Breast epithelium (tissue), 4 donors: ENCODE measurements around the gene RENBP. TPM values are rescaled to one million over a fixed set of nuclear protein-coding genes. Genes with fewer than 3 reads are reported as not detected.

Experiments used
- DNase-seq, 2 donors: peaks; one replicate each; pipeline ENCODE4 v3.0.0-alpha.2; 2019; ENCODE audit warnings: low spot score in 2 of 2
- H3K27ac ChIP-seq, 2 donors: fragments of 200-600 bp; sonication (generic) in 1 of 2; one replicate each; pipeline ENCODE4 v1.5.1; 2016 to 2019; ENCODE audit warnings: mild to moderate bottlenecking in 1 of 2
- H3K27me3 ChIP-seq, 2 donors: fragments of 200-600 bp; sonication (generic) in 1 of 2; one replicate each; pipeline versions ENCODE4 v1.5.1 to v1.6.0; 2017 to 2019; ENCODE audit warnings: control low read depth in 1 of 2, mild to moderate bottlenecking in 1 of 2
- H3K36me3 ChIP-seq: fragments of 200-600 bp; one replicate; pipeline ENCODE4 v1.5.1; 2019
- H3K4me1 ChIP-seq, 2 donors: fragments of 200-600 bp; sonication (generic); one replicate each; pipeline ENCODE4 v1.5.1; 2016 to 2019; ENCODE audit warnings: control low read depth in 1 of 2
- H3K4me3 ChIP-seq, 3 donors: fragments of 200-600 bp; sonication (generic); 1 replicate in 2 of 3; 2 replicates in 1 of 3; pipeline ENCODE4 v1.5.1; 2016 to 2019; ENCODE audit warnings: mild to moderate bottlenecking in 3 of 3, moderate library complexity in 2 of 3
- H3K9me3 ChIP-seq, 2 donors: fragments of 200-600 bp; sonication (generic) in 1 of 2; one replicate each; pipeline ENCODE4 v1.5.1; 2016 to 2019; ENCODE audit warnings: control low read depth in 1 of 2
- POLR2A ChIP-seq: fragments of 450-650 bp; IDR thresholded peaks from one replicate; pipeline ENCODE4 v1.6.1; 2016; ENCODE audit warnings: antibody characterized with exemption, mild to moderate bottlenecking, moderate library complexity
- POLR2AphosphoS5 ChIP-seq, 3 donors: sonication (generic); formaldehyde crosslinking; IDR thresholded peaks; one replicate each; pipeline ENCODE4 v1.6.1; 2017; ENCODE audit warnings: antibody characterized with exemption in 3 of 3
- intact Hi-C: fragments of 100-400 bp; cut with DNase I; formaldehyde crosslinking; loops from one replicate; pipeline ENCODE4 v1.15.1; 2023; ENCODE audit warnings: low total_unique reads
- total RNA-seq, 3 donors: library from RNA; depleted of rRNA; stranded (reverse); fragments of >200 nt; gene quantifications; one replicate each; pipeline ENCODE4 v1.1.0, GENCODE V29; 2016
- TF ChIP-seq, protein P1 (sequence below), 3 donors: fragments of 450-650 bp; IDR thresholded peaks; one replicate each; pipeline ENCODE4 v1.5.1; 2016 to 2017; ENCODE audit warnings: antibody characterized with exemption in 3 of 3, mild to moderate bottlenecking in 3 of 3, moderate library complexity in 3 of 3

The RENBP gene
- total RNA-seq, 3 donors from 2014 or later, result 6.6 to 50.7 (median 6.9) TPM

DNA sequence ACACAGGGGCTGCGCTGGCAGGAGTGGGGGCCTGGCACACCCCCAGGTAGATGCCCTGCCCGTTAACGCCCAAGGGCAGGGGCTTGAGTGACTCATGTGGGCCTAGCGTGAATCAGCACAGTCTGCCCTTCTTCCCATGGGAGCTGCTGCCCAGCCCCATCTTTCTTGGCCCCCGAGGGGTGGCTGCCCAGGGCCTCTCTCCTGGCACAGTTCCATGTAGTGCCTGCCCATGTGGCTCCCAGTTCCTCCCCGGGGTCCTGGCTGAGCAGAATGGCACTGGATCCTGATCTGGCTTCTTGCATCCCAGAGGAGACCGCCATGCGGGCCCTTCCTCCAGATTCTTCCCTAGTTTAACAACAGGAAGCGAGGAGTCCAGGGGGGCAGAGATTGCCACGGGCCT lies 42.1 kb downstream of the RENBP start:
- H3K9me3 ChIP-seq, result no peaks in the 10 kb centered on the region
- TF ChIP-seq, protein P1, sequence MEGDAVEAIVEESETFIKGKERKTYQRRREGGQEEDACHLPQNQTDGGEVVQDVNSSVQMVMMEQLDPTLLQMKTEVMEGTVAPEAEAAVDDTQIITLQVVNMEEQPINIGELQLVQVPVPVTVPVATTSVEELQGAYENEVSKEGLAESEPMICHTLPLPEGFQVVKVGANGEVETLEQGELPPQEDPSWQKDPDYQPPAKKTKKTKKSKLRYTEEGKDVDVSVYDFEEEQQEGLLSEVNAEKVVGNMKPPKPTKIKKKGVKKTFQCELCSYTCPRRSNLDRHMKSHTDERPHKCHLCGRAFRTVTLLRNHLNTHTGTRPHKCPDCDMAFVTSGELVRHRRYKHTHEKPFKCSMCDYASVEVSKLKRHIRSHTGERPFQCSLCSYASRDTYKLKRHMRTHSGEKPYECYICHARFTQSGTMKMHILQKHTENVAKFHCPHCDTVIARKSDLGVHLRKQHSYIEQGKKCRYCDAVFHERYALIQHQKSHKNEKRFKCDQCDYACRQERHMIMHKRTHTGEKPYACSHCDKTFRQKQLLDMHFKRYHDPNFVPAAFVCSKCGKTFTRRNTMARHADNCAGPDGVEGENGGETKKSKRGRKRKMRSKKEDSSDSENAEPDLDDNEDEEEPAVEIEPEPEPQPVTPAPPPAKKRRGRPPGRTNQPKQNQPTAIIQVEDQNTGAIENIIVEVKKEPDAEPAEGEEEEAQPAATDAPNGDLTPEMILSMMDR (IDR thresholded peaks at IDR 0.05), result no peak
- TF ChIP-seq POLR2A, result no peak
- TF ChIP-seq POLR2AphosphoS5 (IDR thresholded peaks at IDR 0.05), result no peak
- peaks cover 0 to 50% of the 10 kb centered on the region in 2 donors for H3K27me3 ChIP-seq
- H3K27ac ChIP-seq, result no peak overlapping the region
- H3K4me1 ChIP-seq, result no peaks in the 10 kb centered on the region
- no peak overlapping the region for H3K4me3 ChIP-seq
- H3K36me3 ChIP-seq, result no peaks in the 10 kb centered on the region
- no peak for DNase-seq
- intact Hi-C loops, result no loop called here

DNA sequence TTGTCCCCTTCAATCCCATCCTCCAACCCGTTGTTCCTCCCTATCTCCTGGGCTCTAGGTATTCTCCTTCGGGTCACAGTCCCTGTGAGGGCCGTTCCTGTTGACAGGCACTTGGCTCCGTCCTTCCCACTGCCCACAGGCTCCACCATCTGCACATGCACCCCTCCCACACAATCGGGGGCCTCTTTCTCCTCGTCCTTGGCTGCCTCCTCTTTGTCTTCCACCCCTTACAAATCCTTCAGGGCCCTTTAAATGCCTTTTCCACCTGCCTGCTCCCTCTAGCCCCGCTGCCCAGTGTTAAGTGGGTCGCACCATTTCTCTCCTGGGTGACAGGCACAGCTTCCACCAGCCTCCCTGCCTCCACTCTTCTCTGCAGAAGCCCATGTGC lies 42.7 kb downstream of the RENBP start:
- DNase-seq, result no peak
- Histone ChIP-seq H3K27ac (no peak overlapping the region), H3K9me3 (no peaks in the 10 kb centered on the region), H3K4me1 (no peaks in the 10 kb centered on the region), H3K36me3 (no peaks in the 10 kb centered on the region), H3K4me3 (no peak overlapping the region), H3K27me3 (peaks cover 0 to 47% of the 10 kb centered on the region in 2 donors)
- TF ChIP-seq, protein P1 (IDR thresholded peaks at IDR 0.05), result no peak
- TF ChIP-seq POLR2A (no peak), POLR2AphosphoS5 (IDR thresholded peaks at IDR 0.05) (no peak)
- intact Hi-C loops, result no loop called here

DNA sequence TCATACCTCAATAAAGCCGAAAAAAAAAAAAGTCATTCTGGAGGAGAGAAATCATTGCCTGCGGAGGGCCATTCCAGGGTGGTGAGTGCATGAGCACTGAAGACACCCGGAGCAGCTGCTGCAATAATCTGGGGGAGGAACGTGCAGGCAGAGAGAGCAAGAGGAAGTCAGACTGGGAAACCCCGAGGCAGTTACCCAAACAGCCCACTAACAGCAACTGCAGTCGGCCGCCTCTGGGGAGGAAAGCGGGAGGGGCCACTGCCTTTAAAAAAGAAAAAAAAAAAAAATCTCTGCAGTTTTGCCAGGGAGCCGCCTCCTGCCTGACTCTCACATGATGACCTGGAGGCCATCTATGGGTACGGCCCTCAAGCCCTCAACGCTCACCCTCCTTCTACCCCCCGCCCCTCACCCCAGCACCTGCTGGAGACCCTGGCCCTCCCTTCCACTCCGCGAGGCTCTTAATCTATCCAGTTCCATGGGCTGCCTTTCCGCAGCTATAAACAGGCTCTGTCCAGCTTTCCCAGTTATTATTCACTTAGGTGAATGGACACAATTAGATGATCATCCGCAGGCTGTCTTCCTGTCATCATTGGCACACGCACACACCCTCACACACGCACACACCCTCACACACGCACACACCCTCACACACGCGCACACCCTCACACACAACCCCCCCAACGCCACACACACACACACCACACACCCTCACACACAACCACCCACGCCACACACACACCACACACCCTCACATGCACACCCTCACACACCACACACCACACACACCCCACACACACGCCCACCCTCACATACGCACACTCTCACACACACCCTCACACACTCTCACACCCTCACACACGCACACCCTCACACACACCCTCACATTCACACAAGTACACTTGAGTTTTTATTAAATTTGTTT lies 43.4 kb downstream of the RENBP start:
- Histone ChIP-seq H3K27ac (peak overlapping the region in 1 of 2 donors; percentile 25), H3K27me3 (peaks cover 0 to 47% of the 10 kb centered on the region in 2 donors), H3K4me1 (no peaks in the 10 kb centered on the region), H3K4me3 (no peak overlapping the region), H3K36me3 (no peaks in the 10 kb centered on the region), H3K9me3 (peaks cover 0 to 3% of the 10 kb centered on the region in 2 donors)
- peak in 1 of 2 donors; percentile 32 for DNase-seq
- intact Hi-C loops, result no loop called here
- TF ChIP-seq, protein P1 (IDR thresholded peaks at IDR 0.05), result no peak
- no peak for TF ChIP-seq POLR2A
- no peak for TF ChIP-seq POLR2AphosphoS5 (IDR thresholded peaks at IDR 0.05)

DNA sequence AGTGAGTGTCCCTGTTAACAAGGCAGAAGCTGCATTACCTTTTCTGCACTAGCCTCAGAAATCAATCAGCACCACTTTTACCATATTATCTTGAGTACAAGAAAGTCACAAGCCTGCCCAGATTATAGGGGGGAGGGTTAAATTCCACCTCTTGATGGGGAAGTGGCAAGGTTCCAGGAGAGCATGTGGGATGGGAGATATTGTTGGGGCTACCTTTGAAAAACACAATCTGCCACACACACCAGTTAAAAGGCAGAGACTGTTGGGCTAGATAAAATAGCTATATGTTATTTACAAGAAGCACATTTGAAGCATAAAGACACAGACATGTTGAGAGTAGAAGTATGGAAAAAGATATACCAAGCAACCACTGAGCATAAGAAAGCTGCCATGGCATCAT lies 46.5 kb downstream of the RENBP start:
- Histone ChIP-seq H3K27me3 (peaks cover 0 to 25% of the 10 kb centered on the region in 2 donors), H3K4me3 (no peak overlapping the region), H3K4me1 (no peaks in the 10 kb centered on the region), H3K9me3 (peaks cover 3 to 12% of the 10 kb centered on the region in 2 donors), H3K27ac (no peak overlapping the region), H3K36me3 (no peaks in the 10 kb centered on the region)
- TF ChIP-seq POLR2A, result no peak
- TF ChIP-seq, protein P1 (IDR thresholded peaks at IDR 0.05), result no peak
- no peak for TF ChIP-seq POLR2AphosphoS5 (IDR thresholded peaks at IDR 0.05)
- intact Hi-C loops, result no loop called here
- DNase-seq, result no peak

DNA sequence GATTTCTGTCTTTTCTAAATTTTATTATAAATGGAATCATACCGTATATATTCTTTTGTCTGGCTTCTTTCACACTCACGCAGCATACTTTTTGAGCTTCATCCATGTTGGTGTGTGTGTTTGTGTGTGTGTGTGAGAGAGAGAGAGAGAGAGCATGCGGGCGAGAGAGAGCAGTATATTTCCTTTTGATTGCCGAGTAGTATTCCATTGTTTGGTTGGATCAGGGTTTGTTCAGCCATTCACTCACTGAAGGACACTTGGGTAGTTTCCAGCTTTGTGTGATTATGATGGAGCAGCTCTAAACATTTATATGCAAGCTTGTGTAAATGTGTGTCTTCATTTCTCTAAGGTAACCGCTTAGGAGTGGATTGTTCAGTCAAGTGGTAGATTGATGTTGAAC lies 55.3 kb downstream of the RENBP start:
- H3K36me3 ChIP-seq, result no peaks in the 10 kb centered on the region
- no peak for DNase-seq

More for the DNA sequence above, 55.3 kb downstream of the RENBP start:
- intact Hi-C loops, result no loop called here
- Histone ChIP-seq H3K27me3 (peaks cover 3 to 61% of the 10 kb centered on the region in 2 donors), H3K4me1 (no peaks in the 10 kb centered on the region), H3K27ac (no peak overlapping the region), H3K9me3 (no peaks in the 10 kb centered on the region), H3K4me3 (no peak overlapping the region)
- TF ChIP-seq POLR2AphosphoS5 (IDR thresholded peaks at IDR 0.05) (no peak), POLR2A (no peak)
- TF ChIP-seq, protein P1 (IDR thresholded peaks at IDR 0.05), result no peak
